Measurements from ENCODE around the gene RANBP10.

- no peak for TF ChIP-seq EZH2phosphoT487 (conservative IDR thresholded peaks at IDR 0.05; ENCODE audit: low read length)
- TF ChIP-seq, protein P1, sequence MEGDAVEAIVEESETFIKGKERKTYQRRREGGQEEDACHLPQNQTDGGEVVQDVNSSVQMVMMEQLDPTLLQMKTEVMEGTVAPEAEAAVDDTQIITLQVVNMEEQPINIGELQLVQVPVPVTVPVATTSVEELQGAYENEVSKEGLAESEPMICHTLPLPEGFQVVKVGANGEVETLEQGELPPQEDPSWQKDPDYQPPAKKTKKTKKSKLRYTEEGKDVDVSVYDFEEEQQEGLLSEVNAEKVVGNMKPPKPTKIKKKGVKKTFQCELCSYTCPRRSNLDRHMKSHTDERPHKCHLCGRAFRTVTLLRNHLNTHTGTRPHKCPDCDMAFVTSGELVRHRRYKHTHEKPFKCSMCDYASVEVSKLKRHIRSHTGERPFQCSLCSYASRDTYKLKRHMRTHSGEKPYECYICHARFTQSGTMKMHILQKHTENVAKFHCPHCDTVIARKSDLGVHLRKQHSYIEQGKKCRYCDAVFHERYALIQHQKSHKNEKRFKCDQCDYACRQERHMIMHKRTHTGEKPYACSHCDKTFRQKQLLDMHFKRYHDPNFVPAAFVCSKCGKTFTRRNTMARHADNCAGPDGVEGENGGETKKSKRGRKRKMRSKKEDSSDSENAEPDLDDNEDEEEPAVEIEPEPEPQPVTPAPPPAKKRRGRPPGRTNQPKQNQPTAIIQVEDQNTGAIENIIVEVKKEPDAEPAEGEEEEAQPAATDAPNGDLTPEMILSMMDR (IDR thresholded peaks at IDR 0.05; ENCODE audit: insufficient read depth, low read length, poor library complexity, severe bottlenecking): no peak
Measured at GRCh38 chr16:67773099-67773498, 33.3 kb downstream of the RANBP10 start.
